Activated T-helper 1 cell treated with Interleukin-2 at 50 U/mL for 16 hours (primary cell): ENCODE results near the gene PDE1C.

Experiments
- DNase-seq: peaks from one replicate; pipeline ENCODE4 v3.0.0-alpha.2; 2020; ENCODE audit warnings: low read depth

PDE1C gene

GRCh38 chr7:31991406-31991805 is 78.8 kb downstream of the PDE1C start:
- DNase-seq, result no peak

- DNase-seq, result no peak
These were observed 83.2 kb downstream of the PDE1C start for GRCh38 chr7:31986878-31987518.

- no peak for DNase-seq
These were observed 87.2 kb downstream of the PDE1C start for GRCh38 chr7:31982962-31983361.

- DNase-seq, result no peak
These were observed 88.3 kb downstream of the PDE1C start for GRCh38 chr7:31981874-31982390.

- DNase-seq, result no peak
These were observed 90.4 kb downstream of the PDE1C start for GRCh38 chr7:31979690-31980330.

- DNase-seq, result no peak
These were observed 94.7 kb downstream of the PDE1C start for GRCh38 chr7:31975546-31975945.

- DNase-seq, result no peak
These were observed 95.9 kb downstream of the PDE1C start for GRCh38 chr7:31974351-31974750.

- DNase-seq, result no peak
These were observed 99.0 kb downstream of the PDE1C start for GRCh38 chr7:31971049-31971667.

GRCh38 chr7:31970501-31970900 is 99.7 kb downstream of the PDE1C start:
- no peak for DNase-seq

- DNase-seq, result no peak
These were observed 106.5 kb downstream of the PDE1C start for GRCh38 chr7:31963569-31964175.

GRCh38 chr7:31962246-31962645 is 108.0 kb downstream of the PDE1C start:
- no peak for DNase-seq

GRCh38 chr7:31958226-31958625 is 112.0 kb downstream of the PDE1C start:
- no peak for DNase-seq

- DNase-seq, result no peak
These were observed 112.5 kb downstream of the PDE1C start for GRCh38 chr7:31957756-31958155.

- DNase-seq, result no peak
These were observed 113.0 kb downstream of the PDE1C start for GRCh38 chr7:31957090-31957720.

GRCh38 chr7:31955641-31956040 is 114.6 kb downstream of the PDE1C start:
- no peak for DNase-seq

GRCh38 chr7:31955021-31955420 is 115.2 kb downstream of the PDE1C start:
- DNase-seq, result no peak

- DNase-seq, result no peak
These were observed 115.7 kb downstream of the PDE1C start for GRCh38 chr7:31954500-31954899.

GRCh38 chr7:31953432-31953831 is 116.8 kb downstream of the PDE1C start:
- DNase-seq, result no peak

GRCh38 chr7:31950091-31950755 is 120.0 kb downstream of the PDE1C start:
- no peak for DNase-seq

- DNase-seq, result no peak
These were observed 122.2 kb downstream of the PDE1C start for GRCh38 chr7:31948029-31948428.

GRCh38 chr7:31940167-31940566 is 130.0 kb downstream of the PDE1C start:
- DNase-seq, result no peak

- no peak for DNase-seq
These were observed 131.1 kb downstream of the PDE1C start for GRCh38 chr7:31939076-31939475.
